Endodermal cell (in vitro differentiated cells): ENCODE results near the gene IFNL4. TPM values are rescaled to one million over a fixed set of nuclear protein-coding genes. Genes with fewer than 3 reads are reported as not detected.

Source experiments
- DNase-seq: peaks from one replicate; pipeline ENCODE4 v3.0.0-alpha.2; 2017
- H3K27ac ChIP-seq: 2 replicates; pipeline ENCODE4 v1.5.1; 2013; ENCODE audit warnings: mild to moderate bottlenecking, low read depth, low read length, moderate library complexity
- H3K27me3 ChIP-seq: 2 replicates; pipeline ENCODE4 v1.6.1; 2013; ENCODE audit warnings: mild to moderate bottlenecking, low read length, moderate library complexity; ENCODE audit not compliant: insufficient read depth, control insufficient read depth, poor library complexity, severe bottlenecking
- H3K36me3 ChIP-seq: 2 replicates; pipeline ENCODE4 v1.7.0; 2013; ENCODE audit warnings: mild to moderate bottlenecking, low read length, moderate library complexity; ENCODE audit not compliant: control insufficient read depth, insufficient read depth
- H3K4me1 ChIP-seq: one replicate; pipeline ENCODE4 v1.7.0; 2013; ENCODE audit warnings: low read length; ENCODE audit not compliant: control insufficient read depth, insufficient read depth
- H3K4me3 ChIP-seq: 2 replicates; pipeline ENCODE4 v1.5.1; 2013; ENCODE audit warnings: mild to moderate bottlenecking, low read length, moderate library complexity
- H3K9ac ChIP-seq: 2 replicates; pipeline ENCODE4 v1.6.1; 2013; ENCODE audit warnings: mild to moderate bottlenecking, low read length, moderate library complexity; ENCODE audit not compliant: poor library complexity, severe bottlenecking; ENCODE audit errors: extremely low read depth
- H3K9me3 ChIP-seq: 2 replicates; pipeline ENCODE4 v1.6.1; 2013; ENCODE audit warnings: mild to moderate bottlenecking, low read length, moderate library complexity; ENCODE audit not compliant: control insufficient read depth
- H3K27ac Mint-ChIP-seq: 2 replicates; pipeline ENCODE4 v1.8.0; 2020; ENCODE audit warnings: mixed read lengths
- H3K27me3 Mint-ChIP-seq: 2 replicates; pipeline ENCODE4 v1.8.0; 2021; ENCODE audit warnings: mild to moderate bottlenecking, mixed read lengths; ENCODE audit not compliant: insufficient read depth
- H3K36me3 Mint-ChIP-seq: 2 replicates; pipeline ENCODE4 v1.8.0; 2020; ENCODE audit warnings: low read depth, mixed read lengths
- H3K4me1 Mint-ChIP-seq: 2 replicates; pipeline ENCODE4 v1.8.0; 2020; ENCODE audit warnings: mixed read lengths
- H3K4me3 Mint-ChIP-seq: 2 replicates; pipeline ENCODE4 v1.8.0; 2020; ENCODE audit warnings: mild to moderate bottlenecking, moderate library complexity, mixed read lengths
- H3K9me3 Mint-ChIP-seq: 2 replicates; pipeline ENCODE4 v1.8.0; 2020; ENCODE audit warnings: mild to moderate bottlenecking, mixed read lengths
- CTCF ChIP-seq: fragments of 200-600 bp; sonication (generic); conservative IDR thresholded peaks from 2 replicates; pipeline ENCODE4 v1.5.0; 2021; ENCODE audit warnings: antibody characterized with exemption, mild to moderate bottlenecking
- WGBS, 2 experiments: methylation state at CpG; one replicate each; pipeline versions ENCODE4 v1.1.5 to v1.1.7; 2013; ENCODE audit warnings: missing lambda C conversion rate in 2 of 2, mixed read lengths in 1 of 2; ENCODE audit not compliant: insufficient coverage in 1 of 2, insufficient read length in 1 of 2; 5-methylcytosine and 5-hydroxymethylcytosine counted together
- total RNA-seq, 2 donors: library from RNA; stranded (reverse); fragmentation: NEBNext Ultra II Directional in 1 of 2; extraction: Animal tissue kit (Norgen Biotek cat#: 25700) in 1 of 2; gene quantifications; 2 replicates in 1 of 2; 3 replicates in 1 of 2; pipeline ENCODE4 v1.2.1, GENCODE V29; 2021

The IFNL4 gene
- total RNA-seq, 2 donors from 2014 or later: not detected

DNA sequence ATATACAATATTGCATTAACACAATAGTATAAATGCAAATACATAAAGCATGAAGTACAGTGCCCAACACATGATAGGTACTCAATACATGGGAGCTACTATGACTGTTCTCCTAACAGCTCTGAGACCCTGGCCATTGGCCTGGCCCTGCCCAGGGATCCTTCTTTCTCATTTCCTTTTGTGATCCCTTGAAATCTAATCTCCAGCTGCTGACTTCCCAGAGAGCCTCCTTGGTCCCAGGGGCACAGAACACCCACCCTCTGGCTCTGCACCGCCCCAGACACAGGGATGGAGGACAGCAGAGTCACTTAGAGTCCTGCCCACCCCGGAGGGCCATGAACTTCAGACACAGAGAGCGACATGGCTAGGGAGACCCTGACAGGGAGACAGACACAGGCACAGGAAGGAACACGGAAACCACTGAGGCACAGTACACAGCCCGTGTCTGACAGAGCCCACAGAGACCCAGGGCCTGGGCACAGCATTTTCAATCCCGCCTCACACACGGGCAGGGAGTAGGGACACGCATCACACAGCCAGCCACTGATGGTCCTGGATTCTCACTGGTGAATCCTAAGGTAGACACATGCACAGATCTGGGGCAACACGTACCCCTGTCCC is 40.4 kb downstream of the IFNL4 start:
- Histone ChIP-seq H3K9ac (no peak overlapping the region), H3K36me3 (no peaks in the 10 kb centered on the region), H3K9me3 (no peaks in the 10 kb centered on the region), H3K4me1 (no peaks in the 10 kb centered on the region), H3K27me3 (peaks cover 15% of the 10 kb centered on the region), H3K4me3 (no peak overlapping the region), H3K27ac (no peak overlapping the region)
- Mint-ChIP-seq H3K27me3 (peaks cover 37% of the 10 kb centered on the region), H3K4me1 (no peaks in the 10 kb centered on the region), H3K4me3 (no peak overlapping the region), H3K27ac (no peak overlapping the region), H3K36me3 (no peaks in the 10 kb centered on the region), H3K9me3 (no peaks in the 10 kb centered on the region)
- no peak for TF ChIP-seq CTCF
- 86 to 89% methylated on average over 7 to 9 of the region's 9 CpGs for WGBS, 2 experiments
- DNase-seq: no peak

DNA sequence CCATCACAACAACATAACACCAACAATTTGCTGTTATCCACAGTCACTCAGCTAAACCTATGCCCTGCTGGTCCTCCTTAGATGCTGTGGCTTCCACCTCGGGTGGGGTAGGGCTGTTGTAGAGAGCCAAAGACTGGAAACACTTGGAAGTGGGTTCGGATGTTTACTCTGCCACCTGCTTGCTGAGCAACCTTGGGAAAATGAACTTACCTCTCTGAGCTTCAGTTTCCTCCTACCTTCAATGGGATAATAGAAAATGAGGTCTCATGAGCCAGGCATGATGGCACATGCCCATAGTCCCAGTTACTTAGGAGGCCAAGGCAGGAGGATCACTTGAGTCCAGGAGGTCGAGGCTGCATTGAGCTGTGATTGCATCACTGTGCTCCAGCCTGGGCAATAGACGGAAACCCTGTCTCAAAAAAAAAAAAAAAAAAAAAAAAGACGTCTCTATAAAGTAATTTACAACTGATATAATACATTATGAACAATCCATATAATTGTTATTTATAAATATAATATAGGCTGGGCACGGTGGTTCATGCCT is 41.3 kb downstream of the IFNL4 start:
- H3K27me3 ChIP-seq: peaks cover 23% of the 10 kb centered on the region
- Mint-ChIP-seq H3K4me1 (no peaks in the 10 kb centered on the region), H3K9me3 (no peaks in the 10 kb centered on the region), H3K27ac (no peak overlapping the region), H3K36me3 (no peaks in the 10 kb centered on the region), H3K4me3 (no peak overlapping the region), H3K27me3 (peaks cover 46% of the 10 kb centered on the region)
- no peaks in the 10 kb centered on the region for H3K36me3 ChIP-seq
- H3K9ac ChIP-seq: no peak overlapping the region
- H3K4me1 ChIP-seq: no peaks in the 10 kb centered on the region
- DNase-seq: no peak
- no peak overlapping the region for H3K27ac ChIP-seq
- TF ChIP-seq CTCF: no peak
- no peak overlapping the region for H3K4me3 ChIP-seq
- no peaks in the 10 kb centered on the region for H3K9me3 ChIP-seq
- WGBS, 2 experiments: 77 to 86% methylated on average over 2 to 4 of the region's 6 CpGs

DNA sequence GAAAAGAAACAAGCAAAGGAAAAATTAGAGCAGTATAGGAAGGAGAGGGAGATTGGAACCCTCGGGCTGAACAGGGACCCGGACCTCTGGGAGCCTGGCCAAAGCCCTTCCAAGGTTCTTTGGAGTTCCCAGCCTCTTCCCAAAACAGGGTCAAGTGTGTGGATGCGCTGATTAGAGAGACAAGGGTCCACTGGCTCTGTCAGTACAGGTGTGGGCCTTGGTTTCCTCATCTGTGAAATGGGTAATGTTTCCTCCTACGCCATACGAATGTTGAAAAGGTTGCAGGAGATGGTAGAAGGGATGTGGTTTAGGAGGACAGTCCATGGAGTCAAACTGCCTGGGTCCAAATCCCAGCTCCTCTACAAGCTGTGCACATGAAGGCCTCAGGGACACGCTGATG is 42.5 kb downstream of the IFNL4 start:
- Histone ChIP-seq H3K4me3 (no peak overlapping the region), H3K4me1 (no peaks in the 10 kb centered on the region), H3K27ac (no peak overlapping the region), H3K36me3 (no peaks in the 10 kb centered on the region), H3K9me3 (no peaks in the 10 kb centered on the region), H3K27me3 (peaks cover 23% of the 10 kb centered on the region), H3K9ac (no peak overlapping the region)
- Mint-ChIP-seq H3K36me3 (no peaks in the 10 kb centered on the region), H3K4me3 (no peak overlapping the region), H3K27ac (no peak overlapping the region), H3K4me1 (no peaks in the 10 kb centered on the region), H3K27me3 (peaks cover 55% of the 10 kb centered on the region), H3K9me3 (no peaks in the 10 kb centered on the region)
- 85 to 94% methylated on average over 4 to 6 of the region's 6 CpGs for WGBS, 2 experiments
- DNase-seq: no peak
- TF ChIP-seq CTCF: no peak
